Activated T-cell treated with anti-CD3 and anti-CD28 coated beads, Interleukin-2, amount 50 U/mL, for 72 hours (primary cell): ENCODE results near the gene ANKMY2. TPM values are rescaled to one million over a fixed set of nuclear protein-coding genes. Genes with fewer than 3 reads are reported as not detected.
A peak's percentile ranks its signal among the peaks of the same experiment; 100 is the strongest.
"Not testable (repeated sequence)": the region's sequence is repeated elsewhere in the genome, so short reads cannot be mapped to it uniquely, and the experiment has no call there.

ENCODE experiments used
- ATAC-seq, 2 donors: fragments of 150-1000 bp; cut with Tn5 transposase; replicated peaks in 1 of 2; 2 replicates each; pipeline ENCODE4 v1.10.0; 2021; ENCODE audit warnings: moderate library complexity in 2 of 2, mild to moderate bottlenecking in 1 of 2
- DNase-seq, 2 donors: peaks; one replicate each; pipeline ENCODE4 v3.0.0; 2021 to 2022; ENCODE audit warnings: mixed read lengths in 1 of 2
- H3K27ac Mint-ChIP-seq: one replicate; pipeline ENCODE4 v1.8.0; 2022; ENCODE audit warnings: mild to moderate bottlenecking, moderate library complexity, mixed read lengths
- H3K27me3 Mint-ChIP-seq: one replicate; pipeline ENCODE4 v1.8.0; 2022; ENCODE audit warnings: low read depth, mixed read lengths
- H3K36me3 Mint-ChIP-seq, 2 donors: one replicate each; pipeline ENCODE4 v1.8.0; 2022; ENCODE audit warnings: mixed read lengths in 2 of 2, mild to moderate bottlenecking in 1 of 2; ENCODE audit not compliant: insufficient read depth in 2 of 2
- H3K4me1 Mint-ChIP-seq: one replicate; pipeline ENCODE4 v1.8.0; 2022; ENCODE audit warnings: low read depth, mixed read lengths
- H3K4me3 Mint-ChIP-seq, 2 donors: one replicate each; pipeline ENCODE4 v1.8.0; 2022; ENCODE audit warnings: mild to moderate bottlenecking in 2 of 2, mixed read lengths in 2 of 2, moderate library complexity in 2 of 2
- H3K9me3 Mint-ChIP-seq, 2 donors: one replicate each; pipeline ENCODE4 v1.8.0; 2022; ENCODE audit warnings: mixed read lengths in 2 of 2
- total RNA-seq, 2 donors: library from RNA; stranded (reverse); gene quantifications; one replicate each; pipeline ENCODE4 v1.2.3, GENCODE V29; 2022

Gene ANKMY2
- total RNA-seq, 2 donors from 2014 or later = 11.0 to 11.9 TPM

DNA sequence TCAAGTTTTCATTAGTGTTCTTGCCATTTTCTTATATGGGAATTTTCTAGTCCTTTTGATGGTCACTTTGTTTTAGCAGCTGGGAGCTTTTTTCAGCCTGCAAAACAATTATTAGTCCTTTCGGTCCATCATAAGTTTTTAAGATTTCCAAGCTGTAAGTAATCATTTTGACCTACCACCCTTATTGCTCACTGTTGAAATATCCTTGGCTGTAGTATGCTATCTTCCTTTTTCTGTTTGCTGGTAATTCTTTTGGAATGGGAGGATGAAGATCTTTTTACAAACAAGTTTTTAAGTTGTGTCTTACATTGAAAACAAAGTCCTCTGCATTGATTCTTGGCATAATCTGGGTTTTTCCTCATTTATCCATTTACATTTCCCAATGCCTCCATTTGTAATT is 24.5 kb upstream of the ANKMY2 start:
- peaks cover 4 to 20% of the 10 kb centered on the region in 2 donors for H3K36me3 Mint-ChIP-seq

DNA sequence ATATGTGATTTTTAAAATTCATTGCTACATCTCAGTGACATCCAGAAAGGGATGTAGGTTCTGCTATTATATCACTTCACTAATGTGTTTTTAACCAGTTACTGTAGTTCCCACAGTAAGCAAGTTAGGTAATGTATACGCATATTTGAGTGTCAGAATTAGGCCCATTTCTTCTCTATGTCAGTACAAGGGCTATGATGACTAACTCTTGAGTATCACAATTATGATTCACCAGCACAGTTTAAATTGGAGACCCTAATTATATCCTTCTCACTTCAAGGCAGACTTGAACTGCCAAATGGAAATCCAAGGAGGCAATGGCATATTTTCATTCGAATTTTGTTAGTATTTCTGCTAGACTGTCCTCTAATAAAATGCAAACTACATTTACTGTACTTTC is 24.0 kb upstream of the ANKMY2 start:
- ATAC-seq = no peak
- Mint-ChIP-seq H3K4me3 (no peak overlapping the region), H3K9me3 (no peaks in the 10 kb centered on the region), H3K27ac (no peak overlapping the region), H3K36me3 (peaks cover 4 to 20% of the 10 kb centered on the region in 2 donors), H3K27me3 (no peaks in the 10 kb centered on the region), H3K4me1 (peaks cover 15% of the 10 kb centered on the region)
- no peak for DNase-seq

More for the DNA sequence above, 24.5 kb upstream of the ANKMY2 start:
- Mint-ChIP-seq H3K9me3 (no peaks in the 10 kb centered on the region), H3K4me3 (no peak overlapping the region), H3K4me1 (peaks cover 15% of the 10 kb centered on the region), H3K27ac (peak overlapping the region; percentile 4), H3K27me3 (no peaks in the 10 kb centered on the region)
- DNase-seq (no peak), ATAC-seq (no peak)

DNA sequence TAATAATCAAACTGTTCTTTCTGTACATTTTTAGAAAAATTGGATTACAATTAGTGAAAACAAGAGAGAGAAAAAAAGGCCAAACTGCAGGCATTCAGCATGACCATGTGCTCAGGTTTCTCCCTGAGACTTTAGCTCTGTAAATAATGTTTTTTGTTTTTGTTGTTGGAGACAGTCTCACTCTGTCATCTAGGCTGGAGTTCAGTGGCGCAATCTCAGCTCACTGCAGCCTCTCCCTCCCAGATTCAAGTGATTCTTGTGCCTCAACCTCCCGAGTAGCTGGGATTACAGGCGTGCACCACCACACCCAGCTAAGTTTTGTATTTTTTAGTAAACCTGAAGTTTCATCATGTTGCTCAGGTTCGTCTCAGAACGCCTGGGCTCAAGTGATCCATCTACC is 23.4 kb upstream of the ANKMY2 start:
- no peak overlapping the region for H3K4me3 Mint-ChIP-seq
- peaks cover 15% of the 10 kb centered on the region for H3K4me1 Mint-ChIP-seq
- H3K27me3 Mint-ChIP-seq = no peaks in the 10 kb centered on the region
- DNase-seq (no peak), ATAC-seq (no peak)
- H3K36me3 Mint-ChIP-seq = peaks cover 4 to 18% of the 10 kb centered on the region in 2 donors
- peak overlapping the region; percentile 33 for H3K27ac Mint-ChIP-seq
- no peaks in the 10 kb centered on the region for H3K9me3 Mint-ChIP-seq

DNA sequence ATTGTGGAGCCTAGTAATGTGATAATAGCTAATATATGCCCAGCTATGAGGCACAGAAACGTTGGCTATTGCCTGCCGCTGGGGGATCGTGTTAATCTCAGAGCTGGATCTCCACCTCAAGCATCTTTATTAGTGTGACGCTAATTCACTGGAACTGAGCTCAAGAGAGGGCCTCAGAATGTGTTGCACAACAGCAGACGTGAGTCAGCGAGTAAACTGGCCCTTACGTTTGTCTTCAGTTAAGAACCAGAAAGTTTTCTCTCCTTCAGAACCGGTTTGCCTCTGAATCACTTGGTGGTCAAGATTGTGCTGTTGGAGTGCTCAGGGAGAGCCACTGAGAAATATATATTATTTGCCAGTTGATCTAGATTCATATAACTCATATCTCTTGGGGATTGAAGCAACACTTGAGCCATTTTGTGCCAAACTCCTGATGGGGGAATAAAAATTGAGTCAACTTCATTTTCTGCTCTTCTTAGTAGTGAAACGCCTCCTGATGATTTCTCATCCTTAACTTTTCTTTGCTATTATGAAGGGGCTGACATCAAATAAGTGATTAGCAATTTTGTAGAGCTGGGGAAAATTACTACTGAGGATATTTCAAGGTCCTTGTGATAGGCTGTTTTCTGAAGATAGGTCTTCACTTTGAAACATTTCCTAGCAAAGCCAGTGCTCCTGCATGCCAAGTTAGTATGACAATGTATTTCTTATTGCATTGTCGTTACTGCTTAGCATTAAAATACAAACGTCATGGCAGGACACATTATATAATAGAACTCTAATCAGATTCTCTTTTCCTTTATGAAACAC is 22.7 kb upstream of the ANKMY2 start:
- H3K27ac Mint-ChIP-seq = no peak overlapping the region
- H3K27me3 Mint-ChIP-seq = no peaks in the 10 kb centered on the region
- H3K9me3 Mint-ChIP-seq = no peaks in the 10 kb centered on the region
- peaks cover 15% of the 10 kb centered on the region for H3K4me1 Mint-ChIP-seq
- H3K36me3 Mint-ChIP-seq = peaks cover 4 to 18% of the 10 kb centered on the region in 2 donors
- no peak overlapping the region for H3K4me3 Mint-ChIP-seq
- DNase-seq (no peak), ATAC-seq (no peak)

DNA sequence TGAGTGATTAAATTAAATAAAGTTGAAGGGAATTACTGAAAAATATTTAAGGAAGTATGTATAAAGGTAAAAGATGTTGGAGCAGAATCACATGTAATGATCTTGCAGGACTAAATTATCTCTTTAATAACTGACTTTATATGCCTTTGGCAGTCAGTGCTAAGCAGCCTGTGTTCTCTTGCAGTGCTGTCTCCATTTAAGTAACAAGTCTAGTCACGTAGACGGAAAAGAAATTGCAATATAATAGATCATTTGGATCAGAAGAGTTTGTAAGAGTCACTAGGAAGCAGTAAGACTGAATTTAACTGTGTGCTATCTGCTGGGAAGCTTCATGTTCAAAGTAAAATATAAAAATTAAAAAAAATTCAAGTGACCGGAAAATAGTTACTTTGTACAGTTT is 21.8 kb upstream of the ANKMY2 start:
- ATAC-seq = no peak
- Mint-ChIP-seq H3K27me3 (no peaks in the 10 kb centered on the region), H3K9me3 (no peaks in the 10 kb centered on the region), H3K27ac (peak overlapping the region; percentile 83), H3K36me3 (peaks cover 4 to 18% of the 10 kb centered on the region in 2 donors), H3K4me3 (no peak overlapping the region), H3K4me1 (peaks cover 20% of the 10 kb centered on the region)
- no peak for DNase-seq

DNA sequence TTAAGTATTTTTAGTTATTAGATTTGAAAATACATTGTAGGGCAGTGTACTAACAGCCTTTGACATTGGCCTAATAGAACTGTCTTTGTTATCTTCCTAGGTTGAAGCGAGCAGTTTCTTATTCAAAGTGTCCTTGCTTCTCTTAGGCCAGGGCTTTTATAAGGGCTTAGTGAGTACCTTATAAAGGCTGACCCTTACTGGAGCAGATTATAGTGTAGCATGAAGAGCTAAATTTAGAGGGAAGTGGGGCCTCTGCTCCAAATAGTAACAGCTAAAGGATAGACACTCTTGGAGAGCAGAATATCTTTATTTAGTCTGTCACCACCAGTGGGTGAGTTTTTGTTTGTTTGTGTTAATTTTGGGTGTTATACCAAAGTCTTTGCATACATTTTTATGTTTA is 16.4 kb upstream of the ANKMY2 start:
- H3K27ac Mint-ChIP-seq = peak overlapping the region; percentile 74
- no peaks in the 10 kb centered on the region for H3K9me3 Mint-ChIP-seq
- DNase-seq (no peak), ATAC-seq (no peak)
- no peaks in the 10 kb centered on the region for H3K36me3 Mint-ChIP-seq
- no peaks in the 10 kb centered on the region for H3K27me3 Mint-ChIP-seq
- H3K4me3 Mint-ChIP-seq = no peak overlapping the region
- peaks cover 20% of the 10 kb centered on the region for H3K4me1 Mint-ChIP-seq

DNA sequence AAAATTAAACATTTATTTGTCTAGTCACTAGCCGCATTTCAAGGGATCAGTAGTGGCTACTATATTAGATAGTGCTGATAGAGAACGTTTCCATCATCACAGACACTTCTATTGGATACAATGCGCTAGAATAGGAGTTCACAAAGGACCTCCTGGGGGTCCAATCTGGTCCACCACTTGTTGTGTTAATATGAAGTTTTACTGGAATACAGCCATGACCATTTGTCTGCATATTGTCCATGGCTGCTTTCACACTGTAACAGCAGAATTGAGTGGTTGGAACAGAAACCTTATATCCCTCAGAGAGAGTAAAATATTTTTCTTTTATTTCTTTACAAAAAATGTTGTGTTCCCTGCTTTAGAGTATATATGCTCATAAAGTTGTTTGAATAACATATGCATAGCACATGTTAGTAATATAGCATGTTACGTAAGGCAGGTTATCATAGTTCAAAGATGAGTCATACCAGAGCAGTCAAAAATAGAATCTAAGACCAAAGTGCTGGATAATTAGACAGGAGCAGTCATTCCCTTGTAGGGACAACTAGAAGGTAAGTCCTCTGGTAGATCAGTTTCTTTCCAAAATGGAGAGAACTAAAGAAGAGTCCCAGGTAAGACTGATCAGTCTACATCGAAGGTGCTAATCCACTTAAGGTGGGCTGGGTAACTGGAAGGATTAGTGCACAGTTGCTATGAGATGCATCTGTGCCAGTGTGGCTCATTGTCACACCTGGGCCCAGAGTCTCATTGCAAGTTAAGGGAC is 15.3 kb upstream of the ANKMY2 start:
- DNase-seq (no peak), ATAC-seq (peak; percentile 75 to 84)
- Mint-ChIP-seq H3K4me1 (peaks cover 20% of the 10 kb centered on the region), H3K36me3 (peaks cover 0 to 2% of the 10 kb centered on the region in 2 donors), H3K27me3 (no peaks in the 10 kb centered on the region), H3K4me3 (no peak overlapping the region), H3K27ac (no peak overlapping the region), H3K9me3 (no peaks in the 10 kb centered on the region)

DNA sequence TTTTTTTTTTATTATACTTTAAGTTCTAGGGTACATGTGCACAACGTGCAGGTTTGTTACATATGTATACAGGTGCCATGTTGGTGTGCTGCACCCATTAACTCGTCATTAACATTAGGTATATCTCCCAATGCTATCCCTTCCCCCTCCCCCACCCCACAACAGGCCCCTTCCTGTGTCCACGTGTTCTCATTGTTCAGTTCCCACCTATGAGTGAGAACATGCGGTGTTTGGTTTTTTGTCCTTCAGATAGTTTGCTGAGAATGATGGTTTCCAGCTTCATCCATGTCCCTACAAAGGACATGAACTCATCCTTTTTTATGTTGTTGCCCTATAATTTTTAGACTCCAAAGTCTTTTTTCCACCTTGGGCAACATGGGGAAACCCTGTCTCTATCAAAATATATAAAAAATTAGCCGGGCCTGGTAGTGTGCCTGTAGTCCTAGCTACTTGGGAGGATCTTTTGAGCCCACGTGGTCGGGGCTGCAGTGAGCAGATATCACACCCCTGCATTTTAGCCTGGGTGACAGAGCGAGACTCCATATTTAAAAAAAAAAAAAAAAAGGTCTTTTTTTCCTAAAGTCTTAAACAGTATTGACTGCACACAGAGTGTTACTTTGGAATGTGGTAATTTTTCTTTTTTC is 14.4 kb upstream of the ANKMY2 start:
- ATAC-seq, H3K4me3 Mint-ChIP-seq, H3K27me3 Mint-ChIP-seq, DNase-seq, H3K9me3 Mint-ChIP-seq, H3K36me3 Mint-ChIP-seq, H3K27ac Mint-ChIP-seq: not testable (repeated sequence)
- H3K4me1 Mint-ChIP-seq = peaks cover 26% of the 10 kb centered on the region

DNA sequence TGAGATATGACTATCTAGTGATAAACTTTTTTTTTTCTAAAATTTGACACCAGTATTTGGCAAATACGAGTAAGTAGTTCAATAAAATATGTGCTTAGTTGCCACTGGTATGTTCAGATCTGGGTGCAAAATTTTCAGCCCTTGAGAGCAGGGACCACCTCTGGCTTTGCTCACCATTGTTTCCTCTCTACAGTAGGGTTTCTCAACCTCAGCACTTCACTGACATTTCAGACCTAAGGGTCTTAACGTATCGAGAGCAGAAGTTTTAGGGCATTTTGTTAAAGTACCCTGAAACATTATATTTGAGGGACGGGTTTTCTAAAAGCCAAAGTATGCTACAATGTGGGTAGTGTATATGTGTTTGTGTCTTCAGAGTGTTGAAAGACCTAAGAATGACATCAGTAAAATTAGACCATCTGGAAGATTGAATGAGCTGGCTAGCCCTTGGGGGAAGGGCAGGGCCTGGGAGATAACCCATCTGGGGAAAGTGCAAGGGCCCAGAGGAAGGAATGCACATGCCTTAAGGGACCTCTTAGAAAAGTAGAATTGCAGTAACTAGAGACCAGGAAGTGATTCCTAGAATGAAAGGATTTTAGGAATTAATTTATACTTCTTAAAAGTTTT is 12.2 kb upstream of the ANKMY2 start:
- Mint-ChIP-seq H3K27me3 (no peaks in the 10 kb centered on the region), H3K4me3 (no peak overlapping the region), H3K27ac (peak overlapping the region; percentile 31), H3K36me3 (peaks cover 0 to 4% of the 10 kb centered on the region in 2 donors), H3K9me3 (no peaks in the 10 kb centered on the region), H3K4me1 (peaks cover 37% of the 10 kb centered on the region)
- no peak for ATAC-seq
- no peak for DNase-seq

DNA sequence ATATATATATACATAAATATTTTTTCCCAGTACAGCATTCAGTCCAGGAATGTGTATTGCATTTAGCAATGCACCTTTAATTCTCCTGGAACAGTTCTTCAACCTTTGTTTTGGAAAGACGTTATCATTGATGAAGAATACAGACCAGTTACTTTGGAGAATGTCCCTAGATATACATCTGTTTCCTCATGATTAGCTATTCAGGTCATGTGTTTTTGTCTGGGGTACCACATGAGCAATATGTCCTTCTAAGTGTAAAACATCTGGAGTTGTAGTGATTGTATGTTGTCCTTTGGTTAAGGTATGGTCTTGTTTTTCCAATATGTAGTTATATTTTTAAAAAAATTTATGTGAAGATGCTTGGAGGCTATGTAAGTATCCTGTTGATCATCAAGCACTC is 10.6 kb upstream of the ANKMY2 start:
- ATAC-seq (no peak), DNase-seq (no peak)
- H3K36me3 Mint-ChIP-seq = peaks cover 0 to 4% of the 10 kb centered on the region in 2 donors
- H3K27ac Mint-ChIP-seq = no peak overlapping the region
- H3K4me3 Mint-ChIP-seq = no peak overlapping the region
- H3K4me1 Mint-ChIP-seq = peaks cover 36% of the 10 kb centered on the region
- H3K9me3 Mint-ChIP-seq = no peaks in the 10 kb centered on the region
- H3K27me3 Mint-ChIP-seq = no peaks in the 10 kb centered on the region

DNA sequence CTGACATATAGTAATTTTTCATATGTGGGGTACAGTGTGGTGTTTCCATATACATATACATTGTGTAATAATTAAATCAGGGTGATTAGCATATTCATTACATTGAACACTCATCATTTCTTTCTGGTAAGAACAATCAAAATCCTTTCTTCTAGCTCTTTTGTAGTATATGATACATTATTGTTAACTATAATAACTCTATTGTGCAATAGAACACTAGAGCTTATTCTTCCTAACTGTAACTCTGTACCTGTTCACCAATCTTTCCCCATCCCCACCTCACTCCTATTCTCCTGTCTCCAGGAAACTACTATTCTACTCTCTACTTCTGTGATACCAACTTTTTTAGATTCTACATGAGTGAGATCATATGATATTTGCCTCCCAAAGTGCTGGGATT is 9.8 kb upstream of the ANKMY2 start:
- ATAC-seq (no peak), DNase-seq (no peak)
- H3K4me3 Mint-ChIP-seq = no peak overlapping the region
- H3K36me3 Mint-ChIP-seq = peaks cover 0 to 4% of the 10 kb centered on the region in 2 donors
- no peaks in the 10 kb centered on the region for H3K27me3 Mint-ChIP-seq
- H3K27ac Mint-ChIP-seq = no peak overlapping the region
- no peaks in the 10 kb centered on the region for H3K9me3 Mint-ChIP-seq
- peaks cover 39% of the 10 kb centered on the region for H3K4me1 Mint-ChIP-seq

DNA sequence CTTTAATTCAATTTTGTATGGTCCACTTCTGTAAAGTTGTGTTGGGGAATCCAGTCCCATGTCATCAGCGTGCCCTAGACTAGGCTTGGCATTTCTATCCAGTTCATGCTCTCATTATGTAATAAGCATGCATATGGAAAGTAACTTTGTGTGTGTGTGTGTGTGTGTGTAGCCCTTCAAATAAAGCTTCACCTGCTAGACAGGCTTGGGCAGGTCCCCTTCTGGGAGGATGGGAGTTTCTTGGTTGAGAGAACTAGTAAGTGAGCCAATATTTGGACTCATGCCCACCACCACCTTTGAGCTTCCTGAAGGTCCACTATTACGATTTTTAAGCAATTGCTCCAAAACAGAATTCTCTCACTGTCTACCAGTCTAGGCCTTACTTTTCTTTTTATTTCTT is 7.3 kb upstream of the ANKMY2 start:
- ATAC-seq (no peak), DNase-seq (no peak)
- Mint-ChIP-seq H3K36me3 (peaks cover 0 to 6% of the 10 kb centered on the region in 2 donors), H3K4me1 (peaks cover 62% of the 10 kb centered on the region), H3K4me3 (no peak overlapping the region), H3K27ac (no peak overlapping the region), H3K27me3 (no peaks in the 10 kb centered on the region), H3K9me3 (no peaks in the 10 kb centered on the region)

DNA sequence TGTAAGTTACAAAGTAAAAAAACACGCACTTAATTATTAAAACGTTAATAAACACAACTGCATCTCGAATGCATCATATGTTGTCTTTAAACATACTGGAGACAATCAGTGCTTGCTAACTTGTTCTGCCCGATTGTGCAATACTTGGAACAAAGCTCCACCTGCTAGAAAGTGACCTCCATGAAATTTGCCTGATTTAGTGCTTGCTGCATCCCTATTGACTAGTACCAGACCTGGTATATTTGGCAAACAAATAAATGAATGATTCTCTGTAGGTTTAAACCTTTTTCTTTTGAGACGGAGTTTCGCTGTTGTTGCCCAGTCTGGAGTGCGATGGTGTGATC is 6.7 kb upstream of the ANKMY2 start:
- H3K4me1 Mint-ChIP-seq = peaks cover 66% of the 10 kb centered on the region
- H3K27ac Mint-ChIP-seq = no peak overlapping the region
- ATAC-seq (no peak), DNase-seq (no peak)
- no peaks in the 10 kb centered on the region for H3K9me3 Mint-ChIP-seq
- H3K27me3 Mint-ChIP-seq = no peaks in the 10 kb centered on the region
- H3K4me3 Mint-ChIP-seq = no peak overlapping the region
- H3K36me3 Mint-ChIP-seq = peaks cover 0 to 6% of the 10 kb centered on the region in 2 donors
